Right lobe of liver (tissue), 6 donors: ENCODE data around the gene CREB5. TPM values are rescaled to one million over a fixed set of nuclear protein-coding genes. Genes with fewer than 3 reads are reported as not detected.

Experiments used
- ATAC-seq, 4 donors: fragments of 200-7000 bp; cut with Tn5 transposase; one replicate each; pipeline ENCODE4 v1.9.1; 2020; ENCODE audit warnings: mild to moderate bottlenecking in 4 of 4, moderate library complexity in 4 of 4
- DNase-seq, 3 donors: peaks; one replicate each; pipeline ENCODE4 v3.0.0-alpha.2; 2020
- H3K27ac ChIP-seq, 3 donors: fragments of 200-600 bp; one replicate each; pipeline ENCODE4 v1.8.0; 2022
- H3K27me3 ChIP-seq, 2 donors: fragments of 200-600 bp; one replicate each; pipeline ENCODE4 v1.8.0; 2022
- H3K36me3 ChIP-seq, 4 donors: fragments of 200-600 bp; sonication (generic) in 1 of 4; one replicate each; pipeline versions ENCODE4 v1.5.1 to v1.8.0; 2017 to 2022; ENCODE audit warnings: control low read depth in 1 of 4
- H3K4me1 ChIP-seq, 4 donors: fragments of 200-600 bp; sonication (generic) in 1 of 4; one replicate each; pipeline versions ENCODE4 v1.5.1 to v1.8.0; 2017 to 2022; ENCODE audit warnings: control low read depth in 1 of 4
- H3K4me3 ChIP-seq, 3 donors: fragments of 200-600 bp; one replicate each; pipeline ENCODE4 v1.8.0; 2022
- H3K9me3 ChIP-seq, 4 donors: fragments of 200-600 bp; sonication (generic) in 1 of 4; one replicate each; pipeline versions ENCODE4 v1.5.1 to v1.8.0; 2017 to 2022; ENCODE audit warnings: control low read depth in 1 of 4
- CTCF ChIP-seq, 4 donors: fragments of 200-600 bp in 3 of 4; fragments of 450-650 bp in 1 of 4; IDR thresholded peaks; one replicate each; pipeline versions ENCODE4 v1.5.1 to v1.8.0; 2016 to 2022; ENCODE audit warnings: antibody characterized with exemption in 4 of 4, mild to moderate bottlenecking in 2 of 4
- POLR2A ChIP-seq: fragments of 450-650 bp; IDR thresholded peaks from one replicate; pipeline ENCODE4 v1.6.1; 2017; ENCODE audit warnings: antibody characterized with exemption, mild to moderate bottlenecking
- WGBS: methylation state at CpG from one replicate; pipeline ENCODE4 v1.1.6; 2018; ENCODE audit warnings: low coverage, low lambda C conversion rate; ENCODE audit not compliant: insufficient coverage; ENCODE audit errors: missing lambda C conversion rate; 5-methylcytosine and 5-hydroxymethylcytosine counted together
- intact Hi-C, 2 donors: fragments of 100-400 bp; cut with DNase I; formaldehyde crosslinking; loops; one replicate each; pipeline versions ENCODE4 v1.11.2 to v1.14.1; 2022
- total RNA-seq, 6 experiments: library from RNA; depleted of rRNA in 2 of 6; stranded (reverse); fragments of >200 nt in 2 of 6; fragmentation: NEBNext Ultra II Directional in 3 of 6; extraction: Animal tissue kit (Norgen Biotek cat#: 25700) in 3 of 6; gene quantifications; one replicate each; pipeline versions ENCODE4 v1.1.0 to v1.2.4, GENCODE V29; 2016 to 2023
- donor health status: DM: no; HTN: yes; CAD: no.
- donor health status: DM: no; HTN: no; CAD: no.
- donor health status: DM: no; HTN: no; CAD: no.
- donor health status: DM: no; HTN: yes; CAD: no.
- donor health status: DM: no; HTN: yes; CAD: no.

The CREB5 gene
- total RNA-seq, 6 experiments from 2014 or later, result 0.48 to 6.3 (median 1.4) TPM

GRCh38 chr7:28381466-28381865 is 30.9 kb upstream of the CREB5 start:
- Histone ChIP-seq H3K27me3 (no peaks in the 10 kb centered on the region), H3K36me3 (no peaks in the 10 kb centered on the region), H3K4me1 (no peaks in the 10 kb centered on the region), H3K9me3 (no peaks in the 10 kb centered on the region), H3K27ac (no peak overlapping the region), H3K4me3 (no peak overlapping the region)
- ATAC-seq, result no peak
- no peak for TF ChIP-seq POLR2A
- TF ChIP-seq CTCF (IDR thresholded peaks at IDR 0.05), result no peak
- WGBS, result 54% methylated on average over 3 of the region's 3 CpGs
- intact Hi-C loops, result no loop called here
- no peak for DNase-seq

GRCh38 chr7:28382144-28382543 is 30.2 kb upstream of the CREB5 start:
- H3K4me3 ChIP-seq, result no peak overlapping the region
- no peaks in the 10 kb centered on the region for H3K36me3 ChIP-seq
- WGBS, result 52% methylated on average over 3 of the region's 5 CpGs
- H3K4me1 ChIP-seq, result no peaks in the 10 kb centered on the region
- no peaks in the 10 kb centered on the region for H3K27me3 ChIP-seq
- intact Hi-C loops, result no loop called here
- TF ChIP-seq CTCF (IDR thresholded peaks at IDR 0.05), result no peak
- TF ChIP-seq POLR2A, result no peak
- DNase-seq, result no peak
- H3K27ac ChIP-seq, result no peak overlapping the region
- no peaks in the 10 kb centered on the region for H3K9me3 ChIP-seq
- ATAC-seq, result no peak

- WGBS, result 55% methylated on average over 8 of the region's 8 CpGs
- Histone ChIP-seq H3K36me3 (no peaks in the 10 kb centered on the region), H3K27me3 (no peaks in the 10 kb centered on the region), H3K4me1 (no peaks in the 10 kb centered on the region), H3K27ac (no peak overlapping the region), H3K4me3 (no peak overlapping the region), H3K9me3 (no peaks in the 10 kb centered on the region)
- TF ChIP-seq POLR2A (no peak), CTCF (IDR thresholded peaks at IDR 0.05) (no peak)
- intact Hi-C loops, result no loop called here
- ATAC-seq (no peak), DNase-seq (no peak)
Observed at GRCh38 chr7:28383975-28384374, 28.3 kb upstream of the CREB5 start.

- ATAC-seq (peak in 2 of 4 donors; percentile 56 to 64), DNase-seq (no peak)
- WGBS, result 24% methylated on average over 14 of the region's 14 CpGs
- no peaks in the 10 kb centered on the region for H3K36me3 ChIP-seq
- H3K4me3 ChIP-seq, result no peak overlapping the region
- no peaks in the 10 kb centered on the region for H3K9me3 ChIP-seq
- H3K4me1 ChIP-seq, result no peaks in the 10 kb centered on the region
- TF ChIP-seq CTCF (IDR thresholded peaks at IDR 0.05), result peak; percentile 53 to 85 (median 66)
- no peak for TF ChIP-seq POLR2A
- intact Hi-C loops, result loop anchor here in 1 of 2 donors (5.0 kb wide), 1 partner anchor 233 kb away; no protein-coding TSS in a partner anchor
- H3K27ac ChIP-seq, result no peak overlapping the region
- H3K27me3 ChIP-seq, result peaks cover 0 to 10% of the 10 kb centered on the region in 2 donors
Observed at GRCh38 chr7:28389504-28390395, 22.6 kb upstream of the CREB5 start.
